HG03103 (cell line): ENCODE data around the gene SNAPIN.
"Not testable (repeated sequence)": the region's sequence is repeated elsewhere in the genome, so short reads cannot be mapped to it uniquely, and the experiment has no call there.

Experiments
- ATAC-seq: cut with Tn5 transposase; IDR thresholded peaks from one replicate; pipeline ENCODE4 v1.9.1; 2021; ENCODE audit warnings: low read depth; ENCODE audit not compliant: unreplicated experiment

The SNAPIN gene

GRCh38 chr1:153646672-153647345 lies 11.7 kb upstream of the SNAPIN start:
- no peak for ATAC-seq

- no peak for ATAC-seq
Observed at GRCh38 chr1:153647346-153647714, 11.2 kb upstream of the SNAPIN start.

GRCh38 chr1:153648000-153648643 lies 10.4 kb upstream of the SNAPIN start:
- ATAC-seq: no peak

- ATAC-seq: no peak
Observed at GRCh38 chr1:153649137-153649862, 9.2 kb upstream of the SNAPIN start.

GRCh38 chr1:153649863-153650235 lies 8.7 kb upstream of the SNAPIN start:
- no peak for ATAC-seq

- no peak for ATAC-seq
Observed at GRCh38 chr1:153651771-153652170, 6.7 kb upstream of the SNAPIN start.

GRCh38 chr1:153652805-153653500 lies 5.5 kb upstream of the SNAPIN start:
- ATAC-seq: no peak

GRCh38 chr1:153655333-153655732 lies 3.2 kb upstream of the SNAPIN start:
- no peak for ATAC-seq

- ATAC-seq: no peak
Observed at GRCh38 chr1:153659175-153659534, 652 bp downstream of the SNAPIN start.

- no peak for ATAC-seq
Observed at GRCh38 chr1:153659656-153660055, 1.2 kb downstream of the SNAPIN start.

GRCh38 chr1:153661111-153661708 lies 2.7 kb downstream of the SNAPIN start:
- ATAC-seq: no peak

- ATAC-seq: no peak
Observed at GRCh38 chr1:153662269-153662668, 3.8 kb downstream of the SNAPIN start.

- no peak for ATAC-seq
Observed at GRCh38 chr1:153663211-153663610, 4.7 kb downstream of the SNAPIN start.

GRCh38 chr1:153667439-153667838 lies 8.9 kb downstream of the SNAPIN start:
- no peak for ATAC-seq

GRCh38 chr1:153668672-153669071 lies 10.2 kb downstream of the SNAPIN start:
- ATAC-seq: not testable (repeated sequence)

- ATAC-seq: no peak
Observed at GRCh38 chr1:153669606-153670005, 11.1 kb downstream of the SNAPIN start.

GRCh38 chr1:153670257-153670858 lies 11.9 kb downstream of the SNAPIN start:
- ATAC-seq: no peak

GRCh38 chr1:153670859-153671627 lies 12.5 kb downstream of the SNAPIN start, which contains the start of gene ILF2:
ILF2 (minus strand) TSS chr1:153670993; CDS start chr1:153670922, 71 bp downstream.
- ATAC-seq: peak; percentile 89

GRCh38 chr1:153671628-153672353 lies 13.3 kb downstream of the SNAPIN start:
- peak; percentile 17 for ATAC-seq
